H54 (cell line): ENCODE measurements around the gene KDM1B.
"Not testable (repeated sequence)": the region's sequence is repeated elsewhere in the genome, so short reads cannot be mapped to it uniquely, and the experiment has no call there.

ENCODE experiments used
- DNase-seq: peaks from one replicate; pipeline ENCODE4 v3.0.0; 2011; ENCODE audit warnings: low spot score, mixed read lengths; ENCODE audit not compliant: insufficient read length
- FAIRE-seq: peaks from 3 replicates; lab custom pipeline; 2011; peaks lifted over from hg19 to GRCh38; lab: Jason Lieb, UNC
- POLR2A ChIP-seq: IDR thresholded peaks from 2 replicates; pipeline ENCODE4 v1.6.1; 2011; ENCODE audit warnings: low read depth, mild to moderate bottlenecking, low read length

Gene KDM1B

GRCh38 chr6:18186540-18187250 is 31.5 kb downstream of the KDM1B start:
- FAIRE-seq (no peak), DNase-seq (no peak)
- no peak for TF ChIP-seq POLR2A

GRCh38 chr6:18187701-18188100 is 32.5 kb downstream of the KDM1B start:
- no peak for TF ChIP-seq POLR2A
- no peak for FAIRE-seq
- DNase-seq, result no peak

DNA sequence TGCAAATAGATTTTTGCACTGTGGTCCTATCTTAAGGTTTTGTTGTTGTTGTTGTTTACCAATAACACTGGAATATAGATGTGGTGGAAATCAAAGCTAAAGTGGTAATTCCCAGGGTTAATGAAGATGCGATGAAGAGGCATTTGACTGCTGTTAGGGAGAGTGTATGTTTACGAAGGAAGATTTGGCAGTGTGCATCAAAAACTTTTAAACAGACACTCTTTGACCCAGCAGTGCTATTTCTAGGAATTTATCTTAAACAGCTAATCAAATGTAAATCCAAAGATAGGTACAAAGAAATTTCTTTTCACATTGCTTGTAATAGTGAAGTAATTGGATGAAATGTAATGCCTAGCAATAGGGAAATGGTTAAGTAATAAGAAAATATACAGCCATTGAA is 34.0 kb downstream of the KDM1B start:
- TF ChIP-seq POLR2A, result no peak
- DNase-seq (no peak), FAIRE-seq (no peak)

DNA sequence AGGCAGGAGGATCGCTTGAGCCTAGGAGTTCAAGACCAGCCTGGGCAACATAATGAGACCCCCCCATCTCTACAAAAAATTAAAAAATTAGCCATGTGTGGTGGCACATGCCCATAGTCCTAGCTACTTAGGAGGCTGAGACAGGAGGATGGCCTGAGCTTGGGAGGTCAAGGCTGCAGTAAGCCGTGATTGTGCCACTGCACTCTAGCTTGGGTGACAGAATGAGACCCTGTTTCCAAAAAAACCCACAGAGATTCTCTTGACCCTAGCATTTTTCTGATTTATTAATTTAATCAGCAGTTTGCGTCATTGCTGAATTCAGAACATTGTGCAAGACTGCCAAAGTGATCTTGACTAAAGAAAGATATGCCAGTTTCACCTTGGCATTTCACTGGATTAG is 36.8 kb downstream of the KDM1B start:
- TF ChIP-seq POLR2A, result no peak
- FAIRE-seq (no peak), DNase-seq (no peak)

GRCh38 chr6:18203786-18204185 is 48.6 kb downstream of the KDM1B start:
- DNase-seq (no peak), FAIRE-seq (no peak)
- no peak for TF ChIP-seq POLR2A

DNA sequence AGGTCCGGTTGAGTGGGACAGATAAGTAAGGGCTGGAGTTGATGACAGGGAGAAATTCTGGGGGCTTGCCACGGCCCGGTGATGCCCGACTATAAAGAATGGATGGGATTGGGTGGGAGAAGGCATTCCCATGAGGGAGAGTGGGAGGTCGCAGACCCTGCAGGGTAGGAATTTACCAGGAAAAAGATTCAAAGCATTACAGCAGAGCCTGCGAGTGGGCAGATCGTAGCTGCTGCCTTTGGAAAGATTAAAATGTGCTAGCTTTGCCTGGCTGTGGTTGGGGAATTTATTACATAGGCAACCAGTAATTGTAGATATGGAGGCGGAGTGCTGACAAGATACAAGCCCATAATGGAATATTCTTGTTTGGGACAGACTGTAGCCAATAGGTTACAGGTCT is 49.5 kb downstream of the KDM1B start:
- DNase-seq (no peak), FAIRE-seq (no peak)
- no peak for TF ChIP-seq POLR2A

DNA sequence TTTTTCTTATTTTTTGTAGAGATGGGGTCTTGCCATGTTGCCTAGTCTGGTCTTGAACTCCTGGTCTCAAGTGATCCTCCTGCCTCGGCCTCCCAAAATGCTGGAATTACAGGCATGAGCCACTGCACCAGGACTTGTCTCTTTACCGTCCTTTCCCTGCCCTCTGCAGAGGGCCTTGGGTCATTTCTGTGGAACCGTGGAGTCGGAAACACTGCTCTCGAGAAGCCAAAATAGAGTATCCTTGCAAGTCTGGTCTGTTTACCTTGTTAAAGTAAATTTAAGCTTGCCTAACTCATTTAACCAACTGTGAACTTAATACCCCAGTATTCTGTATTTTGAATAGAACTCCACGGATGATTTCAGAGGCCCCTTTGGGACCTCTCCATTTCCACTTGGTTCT is 51.4 kb downstream of the KDM1B start:
- no peak for TF ChIP-seq POLR2A
- FAIRE-seq (no peak), DNase-seq (no peak)

DNA sequence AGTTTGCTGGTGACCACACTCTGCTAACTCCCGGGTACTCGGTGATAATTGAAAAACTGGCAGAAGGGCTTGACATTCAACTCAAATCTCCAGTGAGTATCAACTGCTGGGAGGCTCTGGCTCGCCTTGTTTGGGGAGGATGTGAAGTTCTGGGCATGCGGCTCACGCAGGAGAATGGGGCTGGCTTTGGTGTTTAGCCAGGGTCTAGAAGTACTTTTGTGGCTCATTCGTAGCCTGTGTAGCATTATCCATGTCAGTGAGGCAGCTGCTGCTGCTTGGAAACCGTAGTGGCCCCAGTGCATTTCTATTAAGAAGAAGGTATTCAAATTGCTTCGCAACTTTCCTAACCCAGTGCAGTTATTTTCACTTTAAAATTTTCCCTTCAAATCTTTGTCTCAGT is 52.2 kb downstream of the KDM1B start:
- no peak for TF ChIP-seq POLR2A
- no peak for FAIRE-seq

GRCh38 chr6:18207949-18208348 is 52.7 kb downstream of the KDM1B start:
- DNase-seq (no peak), FAIRE-seq (no peak)
- no peak for TF ChIP-seq POLR2A

More for the DNA sequence above, 52.2 kb downstream of the KDM1B start:
- no peak for DNase-seq

GRCh38 chr6:18208778-18209177 is 53.6 kb downstream of the KDM1B start:
- FAIRE-seq, DNase-seq: not testable (repeated sequence)

DNA sequence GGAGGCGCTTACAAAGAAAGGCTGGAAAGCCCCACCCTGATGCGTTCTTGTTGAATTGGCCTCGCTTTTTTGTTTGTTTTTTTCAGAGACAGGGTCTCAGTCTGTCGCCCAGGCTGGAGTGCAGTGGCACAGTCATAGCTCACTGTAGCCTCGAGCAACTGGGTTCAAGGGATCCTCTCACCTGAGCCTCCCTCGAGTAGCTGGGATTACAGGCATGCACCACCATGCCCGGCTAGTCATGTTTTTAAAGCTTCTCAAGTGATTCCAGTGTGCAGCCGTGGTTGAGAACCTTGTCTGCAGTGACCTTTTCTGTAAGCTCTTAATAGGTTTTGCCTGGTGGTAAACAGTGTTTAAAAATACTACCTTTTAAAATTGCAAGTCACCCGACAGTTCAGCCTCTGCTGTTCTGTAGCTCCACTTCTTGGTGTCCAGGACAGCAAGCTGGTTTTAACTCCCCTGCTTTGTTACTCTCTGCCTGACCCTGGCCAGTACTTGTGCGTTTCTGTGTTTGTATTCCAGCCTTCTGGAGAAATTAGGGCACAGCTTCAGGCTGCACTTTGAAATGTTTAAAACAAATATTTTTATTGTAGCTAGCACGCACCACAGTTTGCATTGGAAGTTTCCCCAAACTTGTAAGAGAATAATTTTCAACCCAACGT is 54.4 kb downstream of the KDM1B start:
- no peak for TF ChIP-seq POLR2A
- no peak for DNase-seq
- no peak for FAIRE-seq

DNA sequence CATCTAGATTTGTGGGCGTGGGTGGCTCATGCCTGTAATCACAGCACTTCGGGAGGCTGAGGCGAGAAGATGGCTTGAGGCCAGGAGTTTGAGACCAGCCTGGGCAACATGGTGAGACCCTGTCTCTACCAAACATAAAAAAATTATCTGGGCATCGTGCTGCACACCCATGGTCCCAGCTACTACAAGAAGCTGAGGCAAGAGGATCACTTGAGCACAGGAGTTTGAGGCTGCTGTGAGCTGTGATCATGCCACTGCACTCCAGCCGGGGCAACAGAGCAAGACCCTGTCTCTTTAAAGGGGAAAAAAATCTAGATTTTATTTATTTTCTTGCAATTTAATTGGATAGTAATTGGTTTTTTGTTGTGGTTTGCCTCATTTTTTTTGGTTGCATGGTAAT is 55.5 kb downstream of the KDM1B start:
- no peak for FAIRE-seq
- DNase-seq, result no peak
- no peak for TF ChIP-seq POLR2A

- no peak for TF ChIP-seq POLR2A
- DNase-seq (no peak), FAIRE-seq (no peak)
These were observed 56.1 kb downstream of the KDM1B start for GRCh38 chr6:18211338-18211737.

DNA sequence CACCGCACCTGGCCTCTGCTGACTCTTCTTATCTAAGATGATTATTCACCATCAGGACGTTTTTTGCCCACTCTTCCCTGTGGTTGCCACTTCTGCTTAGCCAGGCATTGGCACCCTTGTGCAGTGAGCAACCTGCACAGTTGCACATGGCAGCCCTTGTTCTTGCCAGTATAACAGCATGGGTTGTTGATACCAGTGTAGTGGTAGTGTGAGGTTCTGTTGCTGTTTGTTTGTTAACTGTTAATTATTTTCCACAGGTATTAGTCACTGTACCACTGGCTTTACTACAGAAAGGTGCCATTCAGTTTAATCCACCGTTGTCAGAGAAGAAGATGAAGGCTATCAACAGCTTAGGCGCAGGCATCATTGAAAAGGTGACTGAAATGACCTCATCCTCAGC is 57.0 kb downstream of the KDM1B start:
- TF ChIP-seq POLR2A, result no peak
- FAIRE-seq, result no peak

GRCh38 chr6:18213439-18213838 is 58.2 kb downstream of the KDM1B start:
- no peak for FAIRE-seq
- TF ChIP-seq POLR2A, result no peak

More for the DNA sequence above, 57.0 kb downstream of the KDM1B start:
- no peak for DNase-seq

More at GRCh38 chr6:18213439-18213838, 58.2 kb downstream of the KDM1B start:
- no peak for DNase-seq
